Measurements from ENCODE around the gene IGDCC3. TPM values are rescaled to one million over a fixed set of nuclear protein-coding genes. Genes with fewer than 3 reads are reported as not detected.

The IGDCC3 gene
- total RNA-seq, 1 donor from 2014 or later = not detected

- TF ChIP-seq CTCF (IDR thresholded peaks at IDR 0.05) = no peak
- intact Hi-C loops (cut with DNase I) = no loop called here
- ATAC-seq (no peak), DNase-seq (no peak)
- H3K36me3 ChIP-seq = no peaks in the 10 kb centered on the region
- H3K4me3 ChIP-seq = no peak overlapping the region
- no peak overlapping the region for H3K27ac ChIP-seq
- H3K4me1 ChIP-seq = no peaks in the 10 kb centered on the region
- H3K9me3 ChIP-seq = no peaks in the 10 kb centered on the region
- H3K27me3 ChIP-seq (ENCODE audit: low read depth) = peaks cover 32% of the 10 kb centered on the region
Measured at GRCh38 chr15:65413760-65414144, 36.0 kb upstream of the IGDCC3 start.

DNA sequence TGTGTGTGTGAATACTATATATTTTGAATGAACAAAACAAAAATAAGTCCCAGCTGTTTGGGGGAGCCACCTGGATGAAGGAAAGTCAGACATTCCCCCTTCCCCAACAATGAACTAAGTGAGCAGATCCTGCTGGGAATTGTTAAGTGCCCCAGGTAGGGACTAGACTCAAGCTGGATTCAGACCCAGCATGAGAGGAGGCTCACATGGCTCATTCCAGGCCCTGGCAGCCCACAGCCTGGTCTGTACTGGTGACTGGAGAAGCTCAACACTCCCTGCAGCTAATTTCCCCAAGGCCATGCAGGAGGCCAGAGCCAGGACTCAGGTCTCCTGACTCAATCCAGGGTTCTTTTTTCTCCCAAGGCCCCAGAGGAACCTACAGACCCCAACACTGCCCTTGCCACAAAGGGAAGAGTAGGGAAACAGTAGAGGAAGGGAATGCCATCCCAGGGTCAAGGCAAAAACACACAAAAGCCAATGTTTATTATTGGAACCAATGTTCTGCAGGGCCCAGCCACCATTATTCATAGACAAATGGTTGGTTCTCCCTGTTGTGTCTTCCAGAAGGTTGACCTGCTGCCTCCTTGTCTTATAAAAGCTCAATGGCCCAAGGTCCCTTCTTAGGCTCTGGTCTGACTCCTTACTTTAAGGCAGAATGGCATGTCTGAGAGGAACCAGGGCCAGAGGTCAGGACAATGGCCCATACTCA lies 35.4 kb upstream of the IGDCC3 start:
- Histone ChIP-seq H3K27ac (no peak overlapping the region), H3K9me3 (no peaks in the 10 kb centered on the region), H3K4me1 (no peaks in the 10 kb centered on the region), H3K36me3 (no peaks in the 10 kb centered on the region), H3K27me3 (ENCODE audit: low read depth) (peaks cover 26% of the 10 kb centered on the region), H3K4me3 (no peak overlapping the region)
- intact Hi-C loops (cut with DNase I) = no loop called here
- TF ChIP-seq CTCF (IDR thresholded peaks at IDR 0.05) = no peak
- DNase-seq (no peak), ATAC-seq (no peak)

- H3K27me3 ChIP-seq (ENCODE audit: low read depth) = peaks cover 20% of the 10 kb centered on the region
- ATAC-seq (no peak), DNase-seq (no peak)
- H3K4me1 ChIP-seq = no peaks in the 10 kb centered on the region
- no peak for TF ChIP-seq CTCF (IDR thresholded peaks at IDR 0.05)
- no peaks in the 10 kb centered on the region for H3K36me3 ChIP-seq
- H3K9me3 ChIP-seq = no peaks in the 10 kb centered on the region
- H3K4me3 ChIP-seq = no peak overlapping the region
- intact Hi-C loops (cut with DNase I) = no loop called here
- H3K27ac ChIP-seq = no peak overlapping the region
Measured at GRCh38 chr15:65412556-65412955, 34.8 kb upstream of the IGDCC3 start.

- Histone ChIP-seq H3K4me1 (no peaks in the 10 kb centered on the region), H3K36me3 (no peaks in the 10 kb centered on the region), H3K27me3 (ENCODE audit: low read depth) (peaks cover 14% of the 10 kb centered on the region), H3K4me3 (no peak overlapping the region), H3K9me3 (no peaks in the 10 kb centered on the region), H3K27ac (no peak overlapping the region)
- ATAC-seq = no peak
- TF ChIP-seq CTCF (IDR thresholded peaks at IDR 0.05) = no peak
- intact Hi-C loops (cut with DNase I) = no loop called here
- DNase-seq = no peak
Measured at GRCh38 chr15:65411465-65412071, 33.8 kb upstream of the IGDCC3 start.

DNA sequence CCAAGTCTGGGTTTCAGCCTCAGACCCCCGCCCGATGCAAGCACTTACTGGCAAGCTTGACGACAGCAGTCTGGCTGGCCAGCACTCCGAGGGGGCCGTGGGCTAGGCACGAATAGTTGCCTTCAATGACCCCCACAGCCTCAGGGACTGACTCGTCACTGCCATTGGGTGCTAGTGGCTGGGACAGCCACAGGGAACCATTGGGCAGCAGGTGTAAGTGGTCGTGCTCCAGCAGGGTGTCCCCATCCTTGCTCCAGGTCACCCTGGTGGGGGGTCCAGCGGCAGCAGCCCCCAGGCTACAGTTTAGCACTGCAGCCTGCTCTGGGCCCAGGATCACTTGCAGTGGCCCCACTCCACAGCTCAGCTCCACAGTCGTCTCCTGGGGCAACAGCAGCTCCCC lies 33.2 kb upstream of the IGDCC3 start:
- no peak overlapping the region for H3K27ac ChIP-seq
- no peak for DNase-seq
- TF ChIP-seq CTCF (IDR thresholded peaks at IDR 0.05) = no peak

More for the DNA sequence above, 33.2 kb upstream of the IGDCC3 start:
- Histone ChIP-seq H3K27me3 (ENCODE audit: low read depth) (peaks cover 14% of the 10 kb centered on the region), H3K4me1 (no peaks in the 10 kb centered on the region), H3K4me3 (no peak overlapping the region), H3K36me3 (no peaks in the 10 kb centered on the region), H3K9me3 (no peaks in the 10 kb centered on the region)
- intact Hi-C loops (cut with DNase I) = no loop called here
- ATAC-seq = no peak

All from lower lobe of right lung (tissue), 2 donors.